ENCODE measurements around the gene ANKS1B. TPM values are rescaled to one million over a fixed set of nuclear protein-coding genes. Genes with fewer than 3 reads are reported as not detected.

Gene ANKS1B
- total and polyA plus RNA-seq, 4 experiments from 2014 or later = 0.28 to 0.55 TPM; not detected in 2

GRCh38 chr12:99019798-99020197 lies 964.9 kb downstream of the ANKS1B start:
- Mint-ChIP-seq H3K27me3 (no peaks in the 10 kb centered on the region), H3K9me3 (peaks cover 0 to 8% (median 0%) of the 10 kb centered on the region in 8 donors), H3K4me1 (no peaks in the 10 kb centered on the region), H3K27ac (no peak overlapping the region), H3K4me3 (no peak overlapping the region), H3K36me3 (no peaks in the 10 kb centered on the region)
- Histone ChIP-seq H3K27ac (ENCODE audit: low read depth, low read length) (no peak overlapping the region), H3K36me3 (ENCODE audit: insufficient read depth, low read length) (no peaks in the 10 kb centered on the region), H3K27me3 (ENCODE audit: insufficient read depth, low read length) (no peaks in the 10 kb centered on the region), H3K4me3 (ENCODE audit: low read length in 2 of 2) (no peak overlapping the region), H3K4me1 (ENCODE audit: insufficient read depth, low read length) (no peaks in the 10 kb centered on the region), H3K9me3 (ENCODE audit: control insufficient read depth in 1 of 2, low read length in 2 of 2) (no peaks in the 10 kb centered on the region)
- intact Hi-C loops (cut with micrococcal nuclease) = no loop called here
- ChIA-PET CTCF (ENCODE audit: partially characterized antibody) (no interaction called here), POLR2A (ENCODE audit: partially characterized antibody) (no interaction called here)
- no peak for DNase-seq

GRCh38 chr12:99017971-99018370 lies 966.8 kb downstream of the ANKS1B start:
- intact Hi-C loops (cut with micrococcal nuclease) = no loop called here
- Mint-ChIP-seq H3K9me3 (peaks cover 0 to 8% (median 1%) of the 10 kb centered on the region in 8 donors), H3K36me3 (no peaks in the 10 kb centered on the region)

GRCh38 chr12:99009654-99010296 lies 975.0 kb downstream of the ANKS1B start:
- peaks cover 4 to 8% of the 10 kb centered on the region in 2 donors for H3K27me3 Mint-ChIP-seq
- Histone ChIP-seq H3K4me3 (ENCODE audit: low read length in 2 of 2) (no peak overlapping the region), H3K36me3 (ENCODE audit: insufficient read depth, low read length) (no peaks in the 10 kb centered on the region), H3K27me3 (ENCODE audit: insufficient read depth, low read length) (peaks cover 4% of the 10 kb centered on the region), H3K27ac (ENCODE audit: low read depth, low read length) (no peak overlapping the region), H3K9me3 (ENCODE audit: control insufficient read depth in 1 of 2, low read length in 2 of 2) (no peaks in the 10 kb centered on the region), H3K4me1 (ENCODE audit: insufficient read depth, low read length) (no peaks in the 10 kb centered on the region)
- intact Hi-C loops (cut with micrococcal nuclease) = no loop called here
- H3K4me3 Mint-ChIP-seq = no peak overlapping the region
- ChIA-PET POLR2A (ENCODE audit: partially characterized antibody) (interaction anchor here (0.6 kb wide), 1 partner anchor 890 kb away, joined by 3 read pairs; no protein-coding TSS in a partner anchor), CTCF (ENCODE audit: partially characterized antibody) (interaction anchor here (0.7 to 1.9 kb wide), 2 partner anchors 34 to 1050 kb away, joined by 3 to 4 read pairs; no protein-coding TSS in a partner anchor)
- no peaks in the 10 kb centered on the region for H3K4me1 Mint-ChIP-seq
- no peaks in the 10 kb centered on the region for H3K36me3 Mint-ChIP-seq
- peaks cover 0 to 3% (median 0%) of the 10 kb centered on the region in 8 donors for H3K9me3 Mint-ChIP-seq
- no peak for DNase-seq
- no peak overlapping the region for H3K27ac Mint-ChIP-seq

More at GRCh38 chr12:99017971-99018370, 966.8 kb downstream of the ANKS1B start:
- no peak overlapping the region for H3K4me3 ChIP-seq (ENCODE audit: low read length in 2 of 2)
- no peak overlapping the region for H3K27ac Mint-ChIP-seq
- CTCF ChIA-PET (ENCODE audit: partially characterized antibody) = no interaction called here
- H3K27me3 Mint-ChIP-seq = no peaks in the 10 kb centered on the region
- no peak for DNase-seq
- no peaks in the 10 kb centered on the region for H3K4me1 ChIP-seq (ENCODE audit: insufficient read depth, low read length)
- no peak overlapping the region for H3K4me3 Mint-ChIP-seq
- no peaks in the 10 kb centered on the region for H3K4me1 Mint-ChIP-seq
- POLR2A ChIA-PET (ENCODE audit: partially characterized antibody) = no interaction called here
- no peak overlapping the region for H3K27ac ChIP-seq (ENCODE audit: low read depth, low read length)
- H3K27me3 ChIP-seq (ENCODE audit: insufficient read depth, low read length) = no peaks in the 10 kb centered on the region
- H3K9me3 ChIP-seq (ENCODE audit: control insufficient read depth in 1 of 2, low read length in 2 of 2) = no peaks in the 10 kb centered on the region
- H3K36me3 ChIP-seq (ENCODE audit: insufficient read depth, low read length) = no peaks in the 10 kb centered on the region

- Mint-ChIP-seq H3K27me3 (peaks cover 4% of the 10 kb centered on the region in 2 donors), H3K27ac (no peak overlapping the region), H3K36me3 (no peaks in the 10 kb centered on the region), H3K4me1 (no peaks in the 10 kb centered on the region), H3K9me3 (peaks cover 0 to 5% (median 0%) of the 10 kb centered on the region in 8 donors), H3K4me3 (no peak overlapping the region)
- peaks cover 4% of the 10 kb centered on the region for H3K27me3 ChIP-seq (ENCODE audit: insufficient read depth, low read length)
- H3K4me3 ChIP-seq (ENCODE audit: low read length in 2 of 2) = no peak overlapping the region
- H3K27ac ChIP-seq (ENCODE audit: low read depth, low read length) = no peak overlapping the region
- H3K9me3 ChIP-seq (ENCODE audit: control insufficient read depth in 1 of 2, low read length in 2 of 2) = no peaks in the 10 kb centered on the region
- CTCF ChIA-PET (ENCODE audit: partially characterized antibody) = no interaction called here
- no peaks in the 10 kb centered on the region for H3K36me3 ChIP-seq (ENCODE audit: insufficient read depth, low read length)
- DNase-seq = no peak
- no peaks in the 10 kb centered on the region for H3K4me1 ChIP-seq (ENCODE audit: insufficient read depth, low read length)
- intact Hi-C loops (cut with micrococcal nuclease) = no loop called here
- POLR2A ChIA-PET (ENCODE audit: partially characterized antibody) = no interaction called here
Observed at GRCh38 chr12:99005601-99006000, 979.1 kb downstream of the ANKS1B start.

GRCh38 chr12:99004799-99005466 lies 979.8 kb downstream of the ANKS1B start:
- peaks cover 0 to 5% (median 0%) of the 10 kb centered on the region in 8 donors for H3K9me3 Mint-ChIP-seq
- H3K27ac Mint-ChIP-seq = no peak overlapping the region
- Histone ChIP-seq H3K4me3 (ENCODE audit: low read length in 2 of 2) (no peak overlapping the region), H3K27ac (ENCODE audit: low read depth, low read length) (no peak overlapping the region), H3K4me1 (ENCODE audit: insufficient read depth, low read length) (no peaks in the 10 kb centered on the region), H3K9me3 (ENCODE audit: control insufficient read depth in 1 of 2, low read length in 2 of 2) (no peaks in the 10 kb centered on the region), H3K27me3 (ENCODE audit: insufficient read depth, low read length) (peaks cover 4% of the 10 kb centered on the region), H3K36me3 (ENCODE audit: insufficient read depth, low read length) (no peaks in the 10 kb centered on the region)
- ChIA-PET CTCF (ENCODE audit: partially characterized antibody) (no interaction called here), POLR2A (ENCODE audit: partially characterized antibody) (no interaction called here)
- DNase-seq = no peak
- no peaks in the 10 kb centered on the region for H3K4me1 Mint-ChIP-seq
- intact Hi-C loops (cut with micrococcal nuclease) = no loop called here
- no peak overlapping the region for H3K4me3 Mint-ChIP-seq
- no peaks in the 10 kb centered on the region for H3K36me3 Mint-ChIP-seq
- H3K27me3 Mint-ChIP-seq = peaks cover 4 to 5% of the 10 kb centered on the region in 2 donors

- H3K9me3 ChIP-seq (ENCODE audit: control insufficient read depth in 1 of 2, low read length in 2 of 2) = no peaks in the 10 kb centered on the region
- CTCF ChIA-PET (ENCODE audit: partially characterized antibody) = no interaction called here
- H3K27me3 ChIP-seq (ENCODE audit: insufficient read depth, low read length) = peaks cover 4% of the 10 kb centered on the region
- peaks cover 0 to 1% (median under 1%) of the 10 kb centered on the region in 4 donors for H3K4me1 Mint-ChIP-seq
- peaks cover 3 to 4% of the 10 kb centered on the region in 2 donors for H3K27me3 Mint-ChIP-seq
- DNase-seq = no peak
- no peak overlapping the region for H3K4me3 Mint-ChIP-seq
- no peaks in the 10 kb centered on the region for H3K36me3 Mint-ChIP-seq
- H3K27ac ChIP-seq (ENCODE audit: low read depth, low read length) = no peak overlapping the region
- no peak overlapping the region for H3K4me3 ChIP-seq (ENCODE audit: low read length in 2 of 2)
- H3K27ac Mint-ChIP-seq = no peak overlapping the region
- H3K9me3 Mint-ChIP-seq = peaks cover 0 to 5% (median 0%) of the 10 kb centered on the region in 8 donors
- intact Hi-C loops (cut with micrococcal nuclease) = no loop called here
- POLR2A ChIA-PET (ENCODE audit: partially characterized antibody) = no interaction called here
- no peaks in the 10 kb centered on the region for H3K36me3 ChIP-seq (ENCODE audit: insufficient read depth, low read length)
- H3K4me1 ChIP-seq (ENCODE audit: insufficient read depth, low read length) = no peaks in the 10 kb centered on the region
Observed at GRCh38 chr12:99002731-99003130, 982.0 kb downstream of the ANKS1B start.

GRCh38 chr12:99002156-99002555 lies 982.6 kb downstream of the ANKS1B start:
- no peaks in the 10 kb centered on the region for H3K36me3 ChIP-seq (ENCODE audit: insufficient read depth, low read length)
- POLR2A ChIA-PET (ENCODE audit: partially characterized antibody) = no interaction called here
- no peak for DNase-seq
- Mint-ChIP-seq H3K9me3 (peaks cover 0 to 4% (median 0%) of the 10 kb centered on the region in 8 donors), H3K4me3 (no peak overlapping the region), H3K4me1 (peaks cover 0 to 1% (median under 1%) of the 10 kb centered on the region in 4 donors), H3K36me3 (no peaks in the 10 kb centered on the region), H3K27ac (no peak overlapping the region), H3K27me3 (peaks cover 3 to 4% of the 10 kb centered on the region in 2 donors)
- no peak overlapping the region for H3K4me3 ChIP-seq (ENCODE audit: low read length in 2 of 2)
- H3K27me3 ChIP-seq (ENCODE audit: insufficient read depth, low read length) = peaks cover 4% of the 10 kb centered on the region
- no peaks in the 10 kb centered on the region for H3K9me3 ChIP-seq (ENCODE audit: control insufficient read depth in 1 of 2, low read length in 2 of 2)
- CTCF ChIA-PET (ENCODE audit: partially characterized antibody) = no interaction called here
- intact Hi-C loops (cut with micrococcal nuclease) = no loop called here
- no peak overlapping the region for H3K27ac ChIP-seq (ENCODE audit: low read depth, low read length)
- H3K4me1 ChIP-seq (ENCODE audit: insufficient read depth, low read length) = no peaks in the 10 kb centered on the region

All from CD4-positive, alpha-beta memory T cell (primary cell).